ENCODE data around the gene UBE2J2. TPM values are rescaled to one million over a fixed set of nuclear protein-coding genes. Genes with fewer than 3 reads are reported as not detected.

The UBE2J2 gene
- total RNA-seq, 1 donor from 2014 or later: 28.7 TPM

DNA sequence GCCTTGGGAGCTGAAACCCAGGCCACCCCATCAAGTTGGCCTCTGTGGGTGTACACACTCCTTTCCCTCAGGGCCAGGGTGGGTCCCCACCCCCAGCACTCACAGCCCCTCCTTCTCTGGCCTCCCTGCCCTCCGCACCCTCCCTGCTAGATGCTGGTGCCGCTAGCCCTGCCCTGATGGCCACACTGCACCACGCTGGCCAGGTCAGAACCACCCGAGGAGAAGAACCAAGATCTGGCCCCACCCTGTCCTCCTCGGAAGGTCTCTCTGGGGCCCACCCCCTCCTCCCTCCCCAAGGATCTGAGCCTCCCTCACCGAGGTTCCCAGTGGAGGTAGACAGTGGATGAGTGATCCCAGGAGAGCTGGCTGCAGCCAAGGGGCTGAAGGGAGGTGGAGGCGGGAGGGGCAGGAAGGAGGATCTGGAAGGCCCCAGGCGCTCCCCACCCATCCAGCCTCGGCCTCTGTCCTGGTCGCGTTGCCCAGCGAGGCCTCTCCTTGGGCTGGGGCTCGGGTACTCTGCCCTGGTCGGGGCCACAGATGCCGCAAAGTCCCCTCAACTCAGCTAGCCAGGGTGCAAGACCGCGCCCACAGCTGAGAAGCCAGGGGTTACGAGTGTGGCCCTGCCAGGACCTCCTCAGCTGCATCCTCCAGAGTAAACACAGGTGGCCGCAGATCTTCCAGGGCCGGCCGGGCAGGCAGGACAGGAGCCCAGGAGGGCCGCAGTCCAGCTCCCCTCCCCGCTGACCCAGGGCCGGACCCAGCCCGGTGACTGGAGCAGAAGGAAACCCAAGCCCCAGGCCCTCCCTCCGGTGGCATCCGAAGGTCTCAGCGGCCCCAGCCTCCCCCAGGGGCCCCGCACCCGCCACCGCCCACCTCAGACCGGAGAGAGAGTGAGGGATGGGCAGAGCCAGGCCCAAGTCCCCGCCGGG is 36.4 kb downstream of the UBE2J2 start:
- no peak overlapping the region for H3K4me3 ChIP-seq (ENCODE audit: low read length in 3 of 3)
- peak overlapping the region in 1 of 3 donors; percentile 50 for H3K9ac ChIP-seq (ENCODE audit: low read depth in 1 of 3, low read length in 3 of 3)
- H3K9me3 ChIP-seq (ENCODE audit: control insufficient read depth in 3 of 3, low read length in 3 of 3): no peaks in the 10 kb centered on the region
- H3K27ac ChIP-seq (ENCODE audit: low read depth, low read length): no peak overlapping the region
- peaks cover 33 to 47% (median 37%) of the 10 kb centered on the region in 3 donors for H3K27me3 ChIP-seq (ENCODE audit: control insufficient read depth in 3 of 3, insufficient read depth in 3 of 3, low read length in 3 of 3)
- H3K4me1 ChIP-seq (ENCODE audit: control insufficient read depth in 3 of 3, insufficient read depth in 3 of 3, low read length in 3 of 3): peaks cover 13 to 20% (median 13%) of the 10 kb centered on the region in 3 donors
- peaks cover 0 to 5% (median 0%) of the 10 kb centered on the region in 3 donors for H3K36me3 ChIP-seq (ENCODE audit: control insufficient read depth in 3 of 3, insufficient read depth in 3 of 3, low read length in 3 of 3)

DNA sequence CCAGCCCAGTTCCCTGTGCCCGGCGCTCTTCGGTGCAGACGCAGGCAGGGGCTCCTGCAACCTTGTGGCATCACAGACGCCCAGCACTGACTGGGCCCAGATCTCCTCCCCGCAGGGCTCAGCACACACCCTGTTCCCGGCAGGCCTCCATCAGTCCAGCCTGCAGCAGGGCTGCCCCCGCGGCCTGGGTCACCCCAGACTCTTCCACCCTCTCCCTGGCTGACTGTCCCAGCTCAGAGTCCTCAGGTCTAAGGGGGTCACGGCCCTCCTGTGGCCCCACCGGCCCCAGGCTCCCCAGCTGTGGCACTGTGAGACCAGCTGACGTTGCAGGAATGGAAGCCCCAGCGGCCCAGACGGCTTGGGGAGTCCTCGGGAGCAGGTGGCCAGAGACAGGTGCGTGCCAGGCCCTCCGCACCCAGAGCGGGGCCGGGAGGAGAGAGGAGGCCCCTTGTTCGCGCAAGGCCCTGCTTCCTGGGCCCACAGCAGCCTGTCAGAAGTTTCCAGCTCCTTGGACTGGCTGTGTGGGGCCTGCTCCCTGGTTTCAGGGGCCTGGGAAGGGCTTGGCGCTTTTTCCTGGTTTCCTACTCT is 37.4 kb downstream of the UBE2J2 start:
- H3K27me3 ChIP-seq (ENCODE audit: control insufficient read depth in 3 of 3, insufficient read depth in 3 of 3, low read length in 3 of 3): peaks cover 33 to 44% (median 35%) of the 10 kb centered on the region in 3 donors
- peaks cover 13 to 22% (median 13%) of the 10 kb centered on the region in 3 donors for H3K4me1 ChIP-seq (ENCODE audit: control insufficient read depth in 3 of 3, insufficient read depth in 3 of 3, low read length in 3 of 3)

DNA sequence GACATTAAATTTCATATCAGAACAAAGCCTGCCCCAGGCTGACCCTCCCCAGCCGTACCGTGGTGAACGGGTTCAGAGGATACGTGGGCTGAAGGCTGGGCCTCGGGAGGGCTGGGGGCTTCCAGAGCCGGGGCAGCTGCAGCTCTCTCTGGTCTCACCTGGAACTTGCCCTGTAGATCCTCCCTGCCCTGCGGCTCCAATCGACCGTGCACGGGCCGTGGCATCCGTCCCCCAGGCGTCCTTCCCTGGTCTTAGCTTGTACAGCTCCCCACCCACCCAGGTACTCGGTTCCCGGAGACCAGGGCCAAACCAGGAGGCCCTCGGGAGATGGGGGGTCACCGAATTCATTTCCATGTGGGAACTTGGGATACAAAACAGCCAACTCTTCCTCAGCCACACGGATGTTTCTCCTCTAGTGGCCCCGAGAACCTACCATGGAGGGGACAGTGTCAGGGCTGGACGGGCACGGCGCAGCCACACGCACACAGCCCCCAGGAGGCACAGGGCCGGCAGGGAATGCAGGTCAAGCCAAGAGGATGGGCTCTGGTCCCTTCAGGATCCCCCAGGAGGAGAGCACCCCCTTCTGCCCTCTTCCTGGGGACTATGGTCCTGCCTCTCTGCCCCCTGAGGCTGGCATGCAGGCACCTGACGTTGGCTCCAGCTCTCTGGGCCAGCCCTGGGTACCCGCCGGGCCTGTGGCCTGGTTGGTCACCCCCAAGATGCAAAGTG is 38.5 kb downstream of the UBE2J2 start:
- H3K4me1 ChIP-seq (ENCODE audit: control insufficient read depth in 3 of 3, insufficient read depth in 3 of 3, low read length in 3 of 3): peaks cover 24 to 33% (median 24%) of the 10 kb centered on the region in 3 donors
- H3K27me3 ChIP-seq (ENCODE audit: control insufficient read depth in 3 of 3, insufficient read depth in 3 of 3, low read length in 3 of 3): peaks cover 32 to 36% (median 33%) of the 10 kb centered on the region in 3 donors
- H3K9ac ChIP-seq (ENCODE audit: low read depth in 1 of 3, low read length in 3 of 3): no peak overlapping the region
- peaks cover 0 to 5% (median 0%) of the 10 kb centered on the region in 3 donors for H3K36me3 ChIP-seq (ENCODE audit: control insufficient read depth in 3 of 3, insufficient read depth in 3 of 3, low read length in 3 of 3)
- H3K4me3 ChIP-seq (ENCODE audit: low read length in 3 of 3): no peak overlapping the region
- H3K9me3 ChIP-seq (ENCODE audit: control insufficient read depth in 3 of 3, low read length in 3 of 3): no peaks in the 10 kb centered on the region
- no peak overlapping the region for H3K27ac ChIP-seq (ENCODE audit: low read depth, low read length)

More for the DNA sequence above, 37.4 kb downstream of the UBE2J2 start:
- H3K4me3 ChIP-seq (ENCODE audit: low read length in 3 of 3): no peak overlapping the region
- H3K36me3 ChIP-seq (ENCODE audit: control insufficient read depth in 3 of 3, insufficient read depth in 3 of 3, low read length in 3 of 3): peaks cover 0 to 5% (median 0%) of the 10 kb centered on the region in 3 donors
- H3K27ac ChIP-seq (ENCODE audit: low read depth, low read length): no peak overlapping the region
- H3K9me3 ChIP-seq (ENCODE audit: control insufficient read depth in 3 of 3, low read length in 3 of 3): no peaks in the 10 kb centered on the region
- H3K9ac ChIP-seq (ENCODE audit: low read depth in 1 of 3, low read length in 3 of 3): no peak overlapping the region

DNA sequence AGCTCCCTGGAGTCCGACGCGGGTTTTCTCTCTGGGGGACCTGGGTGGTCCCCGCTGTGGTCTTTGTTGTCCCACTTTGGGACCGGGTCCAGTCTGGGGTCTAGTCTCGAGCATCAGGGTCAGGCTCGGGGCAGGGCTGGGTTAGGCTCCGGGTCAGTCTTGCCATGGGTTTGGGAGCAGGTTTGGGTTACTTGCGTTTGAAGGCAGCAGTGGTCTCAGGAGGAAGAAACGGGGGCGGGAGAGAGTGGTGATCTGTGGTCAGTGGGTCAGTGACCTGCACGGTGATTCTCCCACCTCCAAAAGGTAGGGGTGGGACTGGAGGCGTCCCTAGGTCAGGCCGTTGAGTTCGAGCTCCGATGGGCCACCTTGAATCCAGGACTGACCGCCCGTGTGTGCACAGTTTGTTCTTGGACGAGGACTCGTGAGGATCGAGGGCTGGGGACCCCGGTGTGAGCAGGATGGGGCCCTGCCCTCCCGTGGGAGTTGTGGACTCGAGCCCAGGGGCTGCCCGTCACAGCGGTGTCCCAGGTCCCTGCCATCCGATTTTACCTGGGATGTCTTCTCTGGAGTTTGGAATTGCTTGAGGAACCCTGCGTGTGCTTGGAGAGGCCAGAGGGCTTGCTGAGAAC is 39.4 kb downstream of the UBE2J2 start:
- peaks cover 32 to 38% (median 33%) of the 10 kb centered on the region in 3 donors for H3K4me1 ChIP-seq (ENCODE audit: control insufficient read depth in 3 of 3, insufficient read depth in 3 of 3, low read length in 3 of 3)
- H3K27me3 ChIP-seq (ENCODE audit: control insufficient read depth in 3 of 3, insufficient read depth in 3 of 3, low read length in 3 of 3): peaks cover 23 to 27% (median 24%) of the 10 kb centered on the region in 3 donors
- peaks cover 5% of the 10 kb centered on the region in 3 donors for H3K36me3 ChIP-seq (ENCODE audit: control insufficient read depth in 3 of 3, insufficient read depth in 3 of 3, low read length in 3 of 3)
- no peak overlapping the region for H3K4me3 ChIP-seq (ENCODE audit: low read length in 3 of 3)
- no peaks in the 10 kb centered on the region for H3K9me3 ChIP-seq (ENCODE audit: control insufficient read depth in 3 of 3, low read length in 3 of 3)
- H3K27ac ChIP-seq (ENCODE audit: low read depth, low read length): no peak overlapping the region
- no peak overlapping the region for H3K9ac ChIP-seq (ENCODE audit: low read depth in 1 of 3, low read length in 3 of 3)

DNA sequence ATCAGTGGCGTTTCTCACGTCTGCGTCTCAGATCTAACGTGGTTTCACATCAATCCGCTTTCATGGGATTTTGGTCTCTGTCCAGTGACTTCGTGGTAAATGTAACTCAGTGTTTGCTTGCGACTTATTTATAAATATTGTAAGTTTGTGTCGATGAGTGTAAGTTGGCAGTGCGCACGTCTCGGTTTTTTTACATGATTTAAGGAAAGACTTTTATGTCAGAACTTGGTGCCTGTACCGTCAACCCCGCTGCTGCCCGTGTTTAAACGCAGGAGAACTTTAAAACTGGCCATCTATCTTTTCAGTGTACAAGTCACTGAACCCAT is 40.1 kb downstream of the UBE2J2 start:
- peaks cover 33 to 44% (median 38%) of the 10 kb centered on the region in 3 donors for H3K4me1 ChIP-seq (ENCODE audit: control insufficient read depth in 3 of 3, insufficient read depth in 3 of 3, low read length in 3 of 3)
- H3K36me3 ChIP-seq (ENCODE audit: control insufficient read depth in 3 of 3, insufficient read depth in 3 of 3, low read length in 3 of 3): peaks cover 5 to 9% (median 5%) of the 10 kb centered on the region in 3 donors
- H3K27me3 ChIP-seq (ENCODE audit: control insufficient read depth in 3 of 3, insufficient read depth in 3 of 3, low read length in 3 of 3): peaks cover 17 to 20% (median 17%) of the 10 kb centered on the region in 3 donors
- H3K27ac ChIP-seq (ENCODE audit: low read depth, low read length): no peak overlapping the region
- H3K4me3 ChIP-seq (ENCODE audit: low read length in 3 of 3): no peak overlapping the region
- no peak overlapping the region for H3K9ac ChIP-seq (ENCODE audit: low read depth in 1 of 3, low read length in 3 of 3)
- no peaks in the 10 kb centered on the region for H3K9me3 ChIP-seq (ENCODE audit: control insufficient read depth in 3 of 3, low read length in 3 of 3)

DNA sequence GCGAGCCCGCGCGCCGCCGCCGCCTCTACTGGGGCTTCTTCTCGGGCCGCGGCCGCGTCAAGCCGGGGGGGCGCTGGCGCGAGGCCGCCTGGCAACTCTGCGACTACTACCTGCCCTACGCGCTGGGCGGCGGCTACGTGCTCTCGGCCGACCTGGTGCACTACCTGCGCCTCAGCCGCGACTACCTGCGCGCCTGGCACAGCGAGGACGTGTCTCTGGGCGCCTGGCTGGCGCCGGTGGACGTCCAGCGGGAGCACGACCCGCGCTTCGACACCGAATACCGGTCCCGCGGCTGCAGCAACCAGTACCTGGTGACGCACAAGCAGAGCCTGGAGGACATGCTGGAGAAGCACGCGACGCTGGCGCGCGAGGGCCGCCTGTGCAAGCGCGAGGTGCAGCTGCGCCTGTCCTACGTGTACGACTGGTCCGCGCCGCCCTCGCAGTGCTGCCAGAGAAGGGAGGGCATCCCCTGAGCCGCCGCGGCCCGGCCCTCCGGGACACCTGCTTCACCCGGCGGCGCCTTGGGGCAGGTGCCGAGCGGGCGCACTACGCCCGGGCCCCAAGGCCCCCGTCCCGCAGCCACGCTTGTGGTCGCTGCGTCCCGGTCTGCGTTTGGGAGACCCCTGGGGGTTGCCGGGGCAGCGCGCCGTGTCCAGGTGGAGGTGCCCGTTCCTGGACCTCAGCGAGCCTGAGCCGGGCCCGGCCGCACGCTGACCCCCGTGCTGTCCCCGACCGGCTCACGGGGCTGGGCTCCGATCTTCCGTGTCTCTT is 40.7 kb downstream of the UBE2J2 start:
- H3K27ac ChIP-seq (ENCODE audit: low read depth, low read length): no peak overlapping the region
- H3K4me3 ChIP-seq (ENCODE audit: low read length in 3 of 3): peak overlapping the region; percentile 30 to 74 (median 70)
- peaks cover 33 to 40% (median 34%) of the 10 kb centered on the region in 3 donors for H3K4me1 ChIP-seq (ENCODE audit: control insufficient read depth in 3 of 3, insufficient read depth in 3 of 3, low read length in 3 of 3)

DNA sequence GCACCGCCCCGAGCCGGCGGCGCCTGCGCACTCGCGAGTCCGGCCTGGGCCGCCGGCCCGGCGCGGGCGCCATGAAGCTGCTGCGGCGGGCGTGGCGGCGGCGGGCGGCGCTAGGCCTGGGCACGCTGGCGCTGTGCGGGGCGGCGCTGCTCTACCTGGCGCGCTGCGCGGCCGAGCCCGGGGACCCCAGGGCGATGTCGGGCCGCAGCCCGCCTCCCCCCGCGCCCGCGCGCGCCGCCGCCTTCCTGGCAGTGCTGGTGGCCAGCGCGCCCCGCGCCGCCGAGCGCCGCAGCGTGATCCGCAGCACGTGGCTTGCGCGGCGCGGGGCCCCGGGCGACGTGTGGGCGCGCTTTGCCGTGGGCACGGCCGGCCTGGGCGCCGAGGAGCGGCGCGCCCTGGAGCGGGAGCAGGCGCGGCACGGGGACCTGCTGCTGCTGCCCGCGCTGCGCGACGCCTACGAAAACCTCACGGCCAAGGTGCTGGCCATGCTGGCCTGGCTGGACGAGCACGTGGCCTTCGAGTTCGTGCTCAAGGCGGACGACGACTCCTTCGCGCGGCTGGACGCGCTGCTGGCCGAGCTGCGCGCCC is 41.4 kb downstream of the UBE2J2 start, which contains the start of gene B3GALT6:
B3GALT6 (plus strand) TSS at position 30 of the 588 bp plus-strand sequence; CDS start at position 72, 42 bp downstream.
- H3K4me1 ChIP-seq (ENCODE audit: control insufficient read depth in 3 of 3, insufficient read depth in 3 of 3, low read length in 3 of 3): peaks cover 32 to 40% (median 33%) of the 10 kb centered on the region in 3 donors
- peak within 1 kb of the TSS; percentile 90 to 98 (median 98) for H3K4me3 ChIP-seq (ENCODE audit: low read length in 3 of 3)

More for the DNA sequence above, 40.7 kb downstream of the UBE2J2 start:
- Histone ChIP-seq H3K27me3 (ENCODE audit: control insufficient read depth in 3 of 3, insufficient read depth in 3 of 3, low read length in 3 of 3) (peaks cover 11 to 15% (median 11%) of the 10 kb centered on the region in 3 donors), H3K9ac (ENCODE audit: low read depth in 1 of 3, low read length in 3 of 3) (peak overlapping the region in 1 of 3 donors; percentile 57), H3K36me3 (ENCODE audit: control insufficient read depth in 3 of 3, insufficient read depth in 3 of 3, low read length in 3 of 3) (peaks cover 5 to 14% (median 6%) of the 10 kb centered on the region in 3 donors), H3K9me3 (ENCODE audit: control insufficient read depth in 3 of 3, low read length in 3 of 3) (no peaks in the 10 kb centered on the region)

DNA sequence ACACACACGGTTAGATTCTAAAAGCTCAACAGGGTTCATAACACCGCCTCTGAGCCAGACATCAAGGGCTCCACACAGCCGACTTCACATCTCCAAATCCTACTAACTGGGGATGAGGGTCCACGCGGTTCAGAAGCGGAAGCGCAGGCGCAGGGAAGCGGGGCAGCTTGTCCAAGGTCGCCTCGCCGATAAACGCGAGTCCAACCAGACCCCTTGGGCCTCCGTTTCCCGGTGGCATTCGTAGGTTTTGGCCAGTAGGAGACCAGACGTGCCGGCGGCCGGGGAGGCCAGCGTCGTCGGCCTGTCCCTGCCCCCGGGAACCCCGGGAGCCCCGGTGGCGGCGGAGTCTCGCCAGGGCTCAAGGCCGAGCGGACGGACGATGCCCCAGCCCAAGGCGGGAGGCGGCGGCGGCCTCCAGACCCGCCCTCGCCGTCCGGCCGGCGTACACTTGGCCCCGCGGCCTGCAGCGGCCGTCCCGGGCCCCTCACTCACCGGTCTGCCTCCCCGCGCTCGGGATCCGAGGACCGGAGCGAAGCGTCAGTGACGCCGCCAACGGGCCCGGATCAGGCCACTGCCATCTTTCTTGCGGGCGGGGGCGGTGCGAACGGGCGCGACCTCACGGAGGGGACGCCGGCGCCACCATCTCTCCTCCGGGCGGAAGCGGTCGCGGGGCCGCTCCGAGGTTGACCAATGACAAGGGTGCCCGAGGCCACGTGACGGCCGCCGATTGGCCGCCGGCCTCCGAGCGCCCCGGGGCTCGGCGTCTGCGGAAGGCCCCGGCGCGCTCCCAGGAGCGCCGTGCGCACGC is 42.0 kb downstream of the UBE2J2 start, which contains the start of gene SDF4:
SDF4 (minus strand) TSS at position 602 of the 808 bp plus-strand sequence. CDS start 3,229 bp downstream, outside the sequence.
- Histone ChIP-seq H3K4me3 (ENCODE audit: low read length in 3 of 3) (peak within 1 kb of the TSS; percentile 90 to 98 (median 98)), H3K27me3 (ENCODE audit: control insufficient read depth in 3 of 3, insufficient read depth in 3 of 3, low read length in 3 of 3) (peaks cover 0 to 1% (median 0%) of the 10 kb centered on the region in 3 donors), H3K27ac (ENCODE audit: low read depth, low read length) (peak within 1 kb of the TSS; percentile 92), H3K4me1 (ENCODE audit: control insufficient read depth in 3 of 3, insufficient read depth in 3 of 3, low read length in 3 of 3) (peaks cover 30 to 40% (median 33%) of the 10 kb centered on the region in 3 donors), H3K9ac (ENCODE audit: low read depth in 1 of 3, low read length in 3 of 3) (peak within 1 kb of the TSS; percentile 94 to 98 (median 97)), H3K9me3 (ENCODE audit: control insufficient read depth in 3 of 3, low read length in 3 of 3) (no peaks in the 10 kb centered on the region), H3K36me3 (ENCODE audit: control insufficient read depth in 3 of 3, insufficient read depth in 3 of 3, low read length in 3 of 3) (peaks cover 15 to 26% (median 18%) of the 10 kb centered on the region in 3 donors)

More for the DNA sequence above, 41.4 kb downstream of the UBE2J2 start, which contains the start of gene B3GALT6:
- Histone ChIP-seq H3K36me3 (ENCODE audit: control insufficient read depth in 3 of 3, insufficient read depth in 3 of 3, low read length in 3 of 3) (peaks cover 10 to 21% (median 13%) of the 10 kb centered on the region in 3 donors), H3K9me3 (ENCODE audit: control insufficient read depth in 3 of 3, low read length in 3 of 3) (no peaks in the 10 kb centered on the region), H3K9ac (ENCODE audit: low read depth in 1 of 3, low read length in 3 of 3) (peak within 1 kb of the TSS; percentile 94 to 98 (median 97)), H3K27me3 (ENCODE audit: control insufficient read depth in 3 of 3, insufficient read depth in 3 of 3, low read length in 3 of 3) (peaks cover 5 to 8% (median 6%) of the 10 kb centered on the region in 3 donors), H3K27ac (ENCODE audit: low read depth, low read length) (peak within 1 kb of the TSS; percentile 92)
